B cell (primary cell): ENCODE results near the gene PMAIP1.

Experiments used
- CTCF ChIP-seq: fragments of 200-600 bp; IDR thresholded peaks from one replicate; pipeline ENCODE4 v1.8.0; 2022; ENCODE audit warnings: antibody characterized with exemption, mild to moderate bottlenecking
- EZH2 ChIP-seq: IDR thresholded peaks from 2 replicates; pipeline ENCODE4 v1.6.1; 2012; ENCODE audit warnings: borderline replicate concordance, low read depth, mild to moderate bottlenecking, moderate library complexity, low read length; ENCODE audit not compliant: insufficient read depth, poor library complexity, severe bottlenecking

- TF ChIP-seq CTCF, result no peak
- no peak for TF ChIP-seq EZH2
Measured at GRCh38 chr18:59873641-59874040, 26.2 kb upstream of the PMAIP1 start.
